ENCODE data around the gene GRAMD2B.

The GRAMD2B gene

DNA sequence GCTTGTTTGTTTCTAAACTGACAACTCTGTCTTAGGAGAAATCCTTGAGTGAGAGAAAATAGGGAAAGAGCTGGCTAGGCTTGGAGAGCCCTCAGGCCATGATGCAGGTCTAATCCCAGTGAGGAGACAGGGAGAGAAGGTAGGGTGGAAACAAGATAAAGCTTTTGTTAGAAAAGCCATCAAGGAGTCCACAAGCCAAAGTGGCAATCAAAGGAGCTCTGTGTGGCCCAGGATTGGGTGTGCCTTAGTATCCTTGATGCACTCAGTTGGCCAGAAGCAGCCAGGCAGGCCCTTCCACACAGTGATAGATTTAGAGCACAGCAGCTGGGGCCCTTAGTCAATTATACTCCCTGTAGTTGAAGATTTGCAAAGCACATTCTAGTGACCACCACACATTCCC is 97.9 kb downstream of the GRAMD2B start:
- H3K4me3 ChIP-seq (ENCODE audit: low read depth in 1 of 5, low read length in 5 of 5) = no peak overlapping the region
- H3K27ac ChIP-seq (ENCODE audit: low read depth, low read length) = no peak overlapping the region
- H3K9me3 ChIP-seq (ENCODE audit: control insufficient read depth in 5 of 5, low read length in 5 of 5) = no peaks in the 10 kb centered on the region
- no peaks in the 10 kb centered on the region for H3K36me3 ChIP-seq (ENCODE audit: control insufficient read depth in 5 of 5, insufficient read depth in 5 of 5, low read length in 5 of 5)
- H3K27me3 ChIP-seq (ENCODE audit: control insufficient read depth in 5 of 5, insufficient read depth in 4 of 5, low read length in 5 of 5) = no peaks in the 10 kb centered on the region
- H3K4me1 ChIP-seq (ENCODE audit: control insufficient read depth in 5 of 5, insufficient read depth in 5 of 5, low read length in 5 of 5) = peaks cover 0 to 18% (median 17%) of the 10 kb centered on the region in 5 donors
- no peak overlapping the region for H3K9ac ChIP-seq (ENCODE audit: low read length in 5 of 5)

DNA sequence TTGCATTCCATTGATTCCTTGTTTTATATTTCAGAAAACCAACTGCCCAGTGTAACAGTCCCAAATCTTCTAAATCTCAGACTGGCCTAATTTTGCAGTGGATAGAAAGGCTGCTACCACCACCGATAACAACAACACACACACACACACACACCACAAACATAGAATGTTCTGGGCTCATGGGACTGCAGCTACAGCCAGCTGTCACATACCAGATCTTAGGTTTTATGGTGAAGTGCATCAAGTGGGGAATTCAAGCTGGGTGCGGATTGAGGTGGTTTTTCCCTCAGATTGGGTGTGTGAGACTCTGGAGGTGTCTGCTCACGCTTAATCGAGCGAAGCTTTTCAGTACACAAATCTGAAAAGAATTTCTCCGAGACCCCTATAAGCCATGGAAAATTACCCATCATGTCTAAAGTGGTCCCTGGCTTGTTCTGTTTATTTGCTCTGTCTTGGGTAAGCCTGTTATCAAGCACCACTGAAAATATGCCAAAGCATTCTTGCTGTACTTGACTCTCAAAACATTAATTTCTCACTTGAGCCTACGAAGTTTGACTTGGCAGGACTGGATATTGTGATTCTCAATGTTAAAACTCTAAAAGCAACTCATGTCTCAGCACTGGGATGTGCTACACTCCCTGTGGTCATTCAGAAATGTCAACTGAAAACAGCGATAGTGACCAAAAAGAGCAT is 100.8 kb downstream of the GRAMD2B start:
- H3K9me3 ChIP-seq (ENCODE audit: control insufficient read depth in 5 of 5, low read length in 5 of 5) = no peaks in the 10 kb centered on the region
- no peak overlapping the region for H3K4me3 ChIP-seq (ENCODE audit: low read depth in 1 of 5, low read length in 5 of 5)
- no peaks in the 10 kb centered on the region for H3K36me3 ChIP-seq (ENCODE audit: control insufficient read depth in 5 of 5, insufficient read depth in 5 of 5, low read length in 5 of 5)
- peaks cover 0 to 18% (median 17%) of the 10 kb centered on the region in 5 donors for H3K4me1 ChIP-seq (ENCODE audit: control insufficient read depth in 5 of 5, insufficient read depth in 5 of 5, low read length in 5 of 5)
- H3K27ac ChIP-seq (ENCODE audit: low read depth, low read length) = no peak overlapping the region
- H3K27me3 ChIP-seq (ENCODE audit: control insufficient read depth in 5 of 5, insufficient read depth in 4 of 5, low read length in 5 of 5) = no peaks in the 10 kb centered on the region
- H3K9ac ChIP-seq (ENCODE audit: low read length in 5 of 5) = no peak overlapping the region

- H3K4me3 ChIP-seq (ENCODE audit: low read depth in 1 of 5, low read length in 5 of 5) = peak overlapping the region in 4 of 5 donors; percentile 22 to 61 (median 40)
- peaks cover 0 to 10% (median 6%) of the 10 kb centered on the region in 5 donors for H3K4me1 ChIP-seq (ENCODE audit: control insufficient read depth in 5 of 5, insufficient read depth in 5 of 5, low read length in 5 of 5)
- H3K9me3 ChIP-seq (ENCODE audit: control insufficient read depth in 5 of 5, low read length in 5 of 5) = no peaks in the 10 kb centered on the region
- H3K27ac ChIP-seq (ENCODE audit: low read depth, low read length) = no peak overlapping the region
- H3K9ac ChIP-seq (ENCODE audit: low read length in 5 of 5) = peak overlapping the region in 1 of 5 donors; percentile 30
- no peaks in the 10 kb centered on the region for H3K27me3 ChIP-seq (ENCODE audit: control insufficient read depth in 5 of 5, insufficient read depth in 4 of 5, low read length in 5 of 5)
- H3K36me3 ChIP-seq (ENCODE audit: control insufficient read depth in 5 of 5, insufficient read depth in 5 of 5, low read length in 5 of 5) = no peaks in the 10 kb centered on the region
Observed at GRCh38 chr5:126525630-126526245, 102.5 kb downstream of the GRAMD2B start.

- no peaks in the 10 kb centered on the region for H3K27me3 ChIP-seq (ENCODE audit: control insufficient read depth in 5 of 5, insufficient read depth in 4 of 5, low read length in 5 of 5)
- H3K36me3 ChIP-seq (ENCODE audit: control insufficient read depth in 5 of 5, insufficient read depth in 5 of 5, low read length in 5 of 5) = no peaks in the 10 kb centered on the region
- no peak overlapping the region for H3K4me3 ChIP-seq (ENCODE audit: low read depth in 1 of 5, low read length in 5 of 5)
- H3K27ac ChIP-seq (ENCODE audit: low read depth, low read length) = no peak overlapping the region
- no peaks in the 10 kb centered on the region for H3K9me3 ChIP-seq (ENCODE audit: control insufficient read depth in 5 of 5, low read length in 5 of 5)
- no peak overlapping the region for H3K9ac ChIP-seq (ENCODE audit: low read length in 5 of 5)
- H3K4me1 ChIP-seq (ENCODE audit: control insufficient read depth in 5 of 5, insufficient read depth in 5 of 5, low read length in 5 of 5) = peaks cover 0 to 10% (median 6%) of the 10 kb centered on the region in 5 donors
Observed at GRCh38 chr5:126526493-126526892, 103.3 kb downstream of the GRAMD2B start.

DNA sequence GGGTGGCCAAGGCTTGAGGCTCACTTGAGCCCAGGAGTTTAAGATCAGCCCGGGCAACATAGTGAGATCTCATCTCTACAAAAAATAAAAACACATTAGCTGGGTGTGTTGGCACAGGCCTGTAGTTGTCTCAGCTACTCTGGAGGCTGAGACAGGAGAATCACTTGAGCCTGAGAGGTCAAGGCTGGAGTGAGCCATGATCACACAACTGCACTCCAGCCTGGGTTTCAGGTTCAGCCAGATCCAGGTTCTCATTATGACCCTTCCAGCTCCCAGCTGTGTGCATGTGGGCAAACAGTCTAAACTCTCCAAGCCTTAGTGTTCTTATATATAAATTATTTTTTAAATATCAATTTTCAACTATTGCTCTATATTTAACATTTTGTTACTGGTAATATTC is 103.9 kb downstream of the GRAMD2B start:
- Histone ChIP-seq H3K27ac (ENCODE audit: low read depth, low read length) (no peak overlapping the region), H3K27me3 (ENCODE audit: control insufficient read depth in 5 of 5, insufficient read depth in 4 of 5, low read length in 5 of 5) (no peaks in the 10 kb centered on the region), H3K9me3 (ENCODE audit: control insufficient read depth in 5 of 5, low read length in 5 of 5) (no peaks in the 10 kb centered on the region), H3K4me1 (ENCODE audit: control insufficient read depth in 5 of 5, insufficient read depth in 5 of 5, low read length in 5 of 5) (peaks cover 0 to 10% (median 6%) of the 10 kb centered on the region in 5 donors), H3K9ac (ENCODE audit: low read length in 5 of 5) (no peak overlapping the region), H3K36me3 (ENCODE audit: control insufficient read depth in 5 of 5, insufficient read depth in 5 of 5, low read length in 5 of 5) (no peaks in the 10 kb centered on the region), H3K4me3 (ENCODE audit: low read depth in 1 of 5, low read length in 5 of 5) (no peak overlapping the region)

- Histone ChIP-seq H3K9ac (ENCODE audit: low read length in 5 of 5) (no peak overlapping the region), H3K4me1 (ENCODE audit: control insufficient read depth in 5 of 5, insufficient read depth in 5 of 5, low read length in 5 of 5) (peaks cover 0 to 10% (median 6%) of the 10 kb centered on the region in 5 donors), H3K4me3 (ENCODE audit: low read depth in 1 of 5, low read length in 5 of 5) (no peak overlapping the region), H3K27me3 (ENCODE audit: control insufficient read depth in 5 of 5, insufficient read depth in 4 of 5, low read length in 5 of 5) (no peaks in the 10 kb centered on the region), H3K9me3 (ENCODE audit: control insufficient read depth in 5 of 5, low read length in 5 of 5) (no peaks in the 10 kb centered on the region), H3K27ac (ENCODE audit: low read depth, low read length) (no peak overlapping the region), H3K36me3 (ENCODE audit: control insufficient read depth in 5 of 5, insufficient read depth in 5 of 5, low read length in 5 of 5) (no peaks in the 10 kb centered on the region)
Observed at GRCh38 chr5:126527892-126528291, 104.7 kb downstream of the GRAMD2B start.

DNA sequence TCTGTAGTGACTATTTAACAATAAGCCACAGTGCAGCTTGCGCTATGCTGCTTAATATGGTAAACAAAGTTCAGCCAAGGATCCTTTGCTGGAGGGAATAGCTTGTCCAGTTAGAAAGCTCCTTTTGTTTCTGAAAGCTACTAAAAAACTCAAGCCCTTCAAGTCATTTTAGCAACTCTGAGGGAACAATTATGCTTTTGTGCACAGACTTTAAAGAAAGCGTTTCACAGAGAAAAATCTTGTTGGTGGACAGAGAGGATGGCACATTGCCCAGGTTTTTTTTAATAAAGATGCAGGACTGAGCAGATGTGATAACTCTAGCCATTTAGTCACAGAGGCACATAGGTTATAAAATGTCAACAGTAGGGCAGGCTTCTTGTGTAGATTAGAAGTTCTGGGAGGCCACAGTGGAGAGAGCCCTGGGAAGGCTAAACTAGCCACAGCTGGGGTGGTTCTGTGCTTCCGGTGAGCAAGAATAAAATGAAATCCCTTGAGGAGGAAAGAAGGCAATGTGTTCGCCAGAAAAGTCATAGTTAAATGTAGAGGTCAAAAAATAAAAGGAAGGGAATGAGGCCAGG is 108.4 kb downstream of the GRAMD2B start:
- H3K27ac ChIP-seq (ENCODE audit: low read depth, low read length) = no peak overlapping the region
- no peak overlapping the region for H3K9ac ChIP-seq (ENCODE audit: low read length in 5 of 5)
- H3K4me3 ChIP-seq (ENCODE audit: low read depth in 1 of 5, low read length in 5 of 5) = no peak overlapping the region

DNA sequence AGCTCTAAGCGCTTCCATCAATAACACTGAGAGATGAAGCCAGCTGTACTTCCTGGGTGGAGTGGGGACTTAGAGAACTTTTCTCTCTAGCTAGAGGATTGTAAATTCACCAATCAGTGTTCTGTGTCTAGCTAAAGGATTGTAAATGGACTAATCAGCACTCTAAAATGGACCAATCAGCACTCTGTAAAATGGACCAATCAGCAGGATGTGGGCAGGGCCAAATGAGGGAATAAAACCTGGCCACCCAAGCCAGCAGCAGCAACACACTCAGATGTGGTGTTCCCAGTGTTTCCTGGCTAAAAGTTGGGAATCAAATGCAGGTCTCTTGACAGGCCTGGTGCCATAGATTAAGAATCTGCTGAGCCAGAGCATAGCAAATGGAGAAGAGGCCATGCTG is 111.3 kb downstream of the GRAMD2B start:
- Histone ChIP-seq H3K27me3 (ENCODE audit: control insufficient read depth in 5 of 5, insufficient read depth in 4 of 5, low read length in 5 of 5) (no peaks in the 10 kb centered on the region), H3K4me3 (ENCODE audit: low read depth in 1 of 5, low read length in 5 of 5) (no peak overlapping the region), H3K36me3 (ENCODE audit: control insufficient read depth in 5 of 5, insufficient read depth in 5 of 5, low read length in 5 of 5) (no peaks in the 10 kb centered on the region), H3K9me3 (ENCODE audit: control insufficient read depth in 5 of 5, low read length in 5 of 5) (no peaks in the 10 kb centered on the region), H3K27ac (ENCODE audit: low read depth, low read length) (no peak overlapping the region), H3K9ac (ENCODE audit: low read length in 5 of 5) (no peak overlapping the region), H3K4me1 (ENCODE audit: control insufficient read depth in 5 of 5, insufficient read depth in 5 of 5, low read length in 5 of 5) (peaks cover 0 to 8% (median 4%) of the 10 kb centered on the region in 5 donors)

More for the DNA sequence above, 108.4 kb downstream of the GRAMD2B start:
- H3K27me3 ChIP-seq (ENCODE audit: control insufficient read depth in 5 of 5, insufficient read depth in 4 of 5, low read length in 5 of 5) = no peaks in the 10 kb centered on the region
- no peaks in the 10 kb centered on the region for H3K36me3 ChIP-seq (ENCODE audit: control insufficient read depth in 5 of 5, insufficient read depth in 5 of 5, low read length in 5 of 5)
- H3K4me1 ChIP-seq (ENCODE audit: control insufficient read depth in 5 of 5, insufficient read depth in 5 of 5, low read length in 5 of 5) = peaks cover 0 to 4% (median 0%) of the 10 kb centered on the region in 5 donors
- no peaks in the 10 kb centered on the region for H3K9me3 ChIP-seq (ENCODE audit: control insufficient read depth in 5 of 5, low read length in 5 of 5)

DNA sequence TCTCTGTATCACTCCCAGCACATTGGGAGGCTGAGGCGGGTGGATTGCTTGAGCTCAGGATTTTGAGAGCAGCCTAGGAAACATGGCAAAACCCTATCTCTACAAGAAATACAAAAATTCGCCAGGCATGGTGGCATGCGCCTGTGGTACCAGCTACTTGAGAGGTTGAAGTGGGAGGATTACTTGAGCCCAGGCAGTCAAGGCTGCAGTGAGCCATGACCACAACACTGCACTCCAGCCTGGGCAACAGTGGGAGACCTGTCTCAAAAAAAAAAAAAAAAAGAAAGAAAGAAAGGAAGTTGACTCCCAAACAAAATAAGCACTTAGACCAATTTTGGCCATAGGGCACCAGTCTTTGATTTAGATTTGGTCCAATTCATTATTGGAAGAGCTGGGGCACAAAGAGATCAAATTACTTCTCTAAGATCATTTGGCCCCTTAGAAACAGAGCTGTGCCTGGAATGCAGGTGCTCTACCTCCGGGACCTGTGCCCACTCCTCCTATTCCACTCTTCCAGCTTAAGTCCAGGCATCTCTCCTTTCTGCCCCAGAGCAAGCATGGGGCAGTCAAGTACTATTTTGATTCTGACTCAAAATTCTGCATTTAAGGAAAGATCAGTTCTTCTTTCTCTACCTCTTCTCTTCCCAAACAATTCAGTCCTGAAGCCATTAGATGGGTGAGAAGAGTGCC is 112.8 kb downstream of the GRAMD2B start:
- Histone ChIP-seq H3K27me3 (ENCODE audit: control insufficient read depth in 5 of 5, insufficient read depth in 4 of 5, low read length in 5 of 5) (no peaks in the 10 kb centered on the region), H3K4me3 (ENCODE audit: low read depth in 1 of 5, low read length in 5 of 5) (no peak overlapping the region), H3K9me3 (ENCODE audit: control insufficient read depth in 5 of 5, low read length in 5 of 5) (no peaks in the 10 kb centered on the region), H3K36me3 (ENCODE audit: control insufficient read depth in 5 of 5, insufficient read depth in 5 of 5, low read length in 5 of 5) (no peaks in the 10 kb centered on the region), H3K27ac (ENCODE audit: low read depth, low read length) (no peak overlapping the region), H3K9ac (ENCODE audit: low read length in 5 of 5) (no peak overlapping the region), H3K4me1 (ENCODE audit: control insufficient read depth in 5 of 5, insufficient read depth in 5 of 5, low read length in 5 of 5) (peaks cover 0 to 8% (median 4%) of the 10 kb centered on the region in 5 donors)

DNA sequence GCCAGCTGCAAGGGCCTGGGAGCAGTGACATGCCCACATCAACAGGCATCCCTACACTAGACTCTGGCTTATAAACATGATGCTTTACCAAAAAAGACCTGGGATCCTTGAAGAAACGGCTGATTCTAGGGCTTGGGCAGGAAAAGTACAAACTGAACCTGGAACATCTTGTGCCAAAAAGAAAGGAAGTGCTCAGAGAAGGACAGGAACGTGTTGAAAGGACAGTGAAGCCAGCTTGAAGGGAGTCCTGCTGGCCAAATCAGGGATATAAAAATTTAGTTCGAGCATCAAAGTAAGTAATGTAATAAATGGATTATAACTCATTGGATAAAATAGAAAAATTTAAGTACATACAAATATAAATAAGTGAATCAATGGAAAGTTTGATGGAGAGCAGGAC is 113.7 kb downstream of the GRAMD2B start:
- no peak overlapping the region for H3K27ac ChIP-seq (ENCODE audit: low read depth, low read length)
- no peak overlapping the region for H3K4me3 ChIP-seq (ENCODE audit: low read depth in 1 of 5, low read length in 5 of 5)
- no peak overlapping the region for H3K9ac ChIP-seq (ENCODE audit: low read length in 5 of 5)
- no peaks in the 10 kb centered on the region for H3K36me3 ChIP-seq (ENCODE audit: control insufficient read depth in 5 of 5, insufficient read depth in 5 of 5, low read length in 5 of 5)
- no peaks in the 10 kb centered on the region for H3K9me3 ChIP-seq (ENCODE audit: control insufficient read depth in 5 of 5, low read length in 5 of 5)
- H3K27me3 ChIP-seq (ENCODE audit: control insufficient read depth in 5 of 5, insufficient read depth in 4 of 5, low read length in 5 of 5) = no peaks in the 10 kb centered on the region
- peaks cover 0 to 5% (median 4%) of the 10 kb centered on the region in 5 donors for H3K4me1 ChIP-seq (ENCODE audit: control insufficient read depth in 5 of 5, insufficient read depth in 5 of 5, low read length in 5 of 5)

All from subcutaneous abdominal adipose tissue (tissue), 5 donors.